HG03097 (cell line): ENCODE data around the gene TLL2.

Source experiments
- ATAC-seq: cut with Tn5 transposase; IDR thresholded peaks from one replicate; pipeline ENCODE4 v1.9.1; 2021; ENCODE audit not compliant: unreplicated experiment, low FRiP score

TLL2 gene

DNA sequence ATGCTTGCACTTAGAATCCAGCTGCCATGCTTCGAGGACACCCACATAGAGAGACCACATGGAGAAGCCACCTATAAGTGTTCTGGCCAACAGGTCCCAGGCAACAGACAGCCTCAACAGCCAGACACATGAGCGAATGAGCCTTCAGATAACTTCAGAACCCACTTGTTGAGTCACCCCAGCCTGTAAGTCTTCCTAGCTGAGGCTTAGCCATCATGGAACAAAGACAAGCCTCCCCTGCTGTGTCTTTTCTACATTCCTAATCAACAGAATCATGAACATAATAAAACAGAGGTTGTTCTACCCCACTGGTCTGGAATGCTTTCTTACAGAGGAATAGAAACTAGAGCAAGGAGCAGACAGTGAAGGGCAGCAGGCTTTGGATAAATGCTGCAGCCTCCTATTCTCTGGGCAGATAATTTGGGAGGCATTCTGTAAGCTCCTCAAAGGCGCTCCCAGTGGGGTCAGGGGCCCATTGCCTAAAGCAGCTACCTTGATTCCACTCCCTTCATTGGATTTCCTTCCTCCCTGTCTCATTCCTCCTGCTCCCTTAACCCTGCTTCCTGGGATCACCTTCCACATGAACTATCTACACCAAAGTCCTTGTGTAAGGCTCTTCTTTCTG is 4.6 kb downstream of the TLL2 start:
- ATAC-seq = no peak

DNA sequence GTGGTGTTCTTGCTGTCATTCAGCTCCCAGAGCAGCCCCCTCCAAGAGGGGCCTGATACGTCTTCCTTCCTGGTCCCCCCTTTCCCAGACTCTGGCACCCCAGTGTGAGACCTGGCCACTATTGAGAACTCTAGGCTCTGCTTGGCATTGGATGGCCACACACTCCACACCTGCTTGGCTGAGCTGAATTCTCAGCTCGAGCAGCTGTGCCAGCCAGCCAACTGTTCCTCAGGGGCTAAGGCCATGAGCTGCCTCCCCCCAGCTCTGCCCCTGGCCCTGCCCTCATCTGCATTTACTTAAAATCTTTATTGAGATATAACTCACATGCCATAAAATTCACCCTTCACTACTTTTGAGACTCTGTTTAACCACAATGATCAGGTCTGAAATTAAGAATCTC is 6.7 kb downstream of the TLL2 start:
- ATAC-seq = no peak

DNA sequence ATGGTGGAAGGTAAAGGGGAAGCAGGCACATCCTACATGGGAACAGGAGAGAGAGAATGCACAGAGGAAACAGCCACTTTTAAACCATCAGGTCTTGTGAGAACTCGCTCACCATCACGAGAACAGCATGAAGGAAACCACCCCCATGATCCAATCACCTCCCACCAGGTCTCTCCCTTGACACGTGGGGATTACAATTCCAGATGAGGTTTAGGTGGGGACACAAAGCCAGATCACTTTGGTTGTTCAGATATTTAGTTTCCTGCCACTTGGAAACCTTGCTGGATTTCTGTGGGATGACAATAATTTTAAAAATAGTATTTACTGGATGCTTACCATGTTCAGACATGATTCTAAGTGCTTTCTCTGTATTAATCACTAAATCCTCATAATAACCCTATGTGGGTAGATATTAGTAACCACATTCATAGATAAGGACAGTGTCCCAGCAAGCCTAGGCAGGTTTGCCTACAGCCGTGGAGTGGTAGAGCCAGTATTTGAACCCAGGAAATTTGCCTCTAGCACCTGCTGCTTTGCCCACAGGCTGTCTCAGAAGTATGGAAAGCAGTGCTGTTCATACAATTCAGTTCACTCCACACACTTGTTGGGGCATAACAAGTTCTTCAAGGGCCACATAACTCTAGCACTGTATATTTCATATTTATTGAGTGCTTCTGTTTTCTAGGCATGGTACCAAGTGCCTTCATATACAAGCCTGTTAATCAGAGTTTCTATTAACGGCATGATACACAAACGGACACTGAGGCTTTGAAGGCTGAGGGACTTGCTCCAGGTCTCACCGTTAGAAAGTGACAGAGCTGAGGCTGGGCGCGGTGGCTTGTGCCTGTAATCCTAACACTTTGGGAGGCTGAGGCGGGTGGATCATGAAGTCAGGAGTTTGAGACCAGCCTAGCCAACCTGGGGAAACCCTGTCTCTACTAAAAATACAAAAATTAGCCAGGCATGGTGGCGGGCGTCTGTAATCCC is 8.3 kb downstream of the TLL2 start:
- ATAC-seq = no peak

DNA sequence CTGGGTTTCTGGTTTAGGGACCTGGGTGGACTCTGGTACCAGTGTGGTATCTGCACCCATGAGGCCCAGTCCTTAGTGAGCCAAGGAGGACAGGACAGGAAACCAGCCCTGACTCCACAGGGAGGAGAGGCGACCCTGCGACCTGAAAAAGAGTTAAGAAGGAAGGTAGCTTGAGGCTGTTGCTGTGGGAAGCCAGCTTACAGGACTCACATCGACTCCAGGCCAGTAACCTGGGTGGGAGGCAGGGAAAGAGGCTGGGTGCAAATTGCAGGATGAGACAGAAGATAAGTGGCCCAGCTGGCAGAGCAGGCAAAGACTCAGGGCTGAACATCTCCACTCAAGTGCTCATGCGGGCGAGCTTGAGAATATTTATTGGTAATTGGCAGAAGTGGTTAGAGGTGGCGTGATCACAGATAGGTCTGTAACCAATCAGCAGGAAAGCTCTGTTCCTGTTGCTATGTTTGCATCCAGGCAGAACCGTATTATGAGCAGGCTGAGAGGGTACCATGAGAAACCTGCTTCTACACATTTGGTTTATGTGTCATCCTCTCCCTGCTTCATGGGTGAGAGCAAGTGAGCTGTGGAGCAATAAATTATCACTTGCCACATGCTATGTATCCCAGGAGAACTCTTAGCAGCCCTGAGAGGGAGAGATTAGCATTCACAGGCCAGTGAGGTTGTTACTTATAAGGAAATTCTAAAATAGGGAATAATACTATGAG is 11.0 kb downstream of the TLL2 start:
- no peak for ATAC-seq

DNA sequence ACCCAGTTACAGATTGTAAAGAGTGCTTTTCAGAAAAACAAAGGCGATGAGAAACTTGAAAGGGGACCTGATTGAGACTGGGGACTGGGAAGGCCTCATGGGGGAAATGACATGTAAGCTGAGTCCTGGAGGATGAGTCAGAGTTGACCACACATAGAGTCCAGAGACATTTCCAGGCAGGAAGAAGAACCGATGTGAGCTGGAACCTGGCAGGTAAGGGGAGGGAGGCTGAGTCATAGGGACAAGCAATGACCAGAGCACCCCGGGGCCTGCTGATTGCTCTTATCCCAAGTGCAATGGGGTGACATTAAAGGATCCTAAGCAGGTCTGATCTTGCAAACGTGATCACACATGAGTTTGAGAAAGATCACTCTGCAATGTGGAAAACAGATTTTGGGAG is 11.7 kb downstream of the TLL2 start:
- no peak for ATAC-seq

DNA sequence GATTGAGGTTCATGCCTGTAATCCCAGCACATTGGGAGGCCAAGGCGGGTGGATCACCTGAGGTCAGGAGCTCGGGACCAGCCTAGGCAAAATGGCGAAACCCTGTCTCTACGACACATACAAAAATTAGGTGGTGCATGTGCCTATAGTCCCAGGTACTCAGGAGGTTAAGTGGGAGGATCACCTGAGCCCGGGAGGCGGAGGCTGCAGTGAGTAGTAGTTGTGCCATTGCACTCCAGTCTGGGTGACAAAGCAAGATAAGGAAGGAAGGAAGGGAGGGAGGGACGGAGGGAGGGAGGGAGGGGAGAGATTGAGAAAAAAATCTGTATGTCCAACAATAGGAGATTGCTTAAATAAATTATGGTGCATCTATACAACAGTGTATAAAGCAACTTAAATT is 13.2 kb downstream of the TLL2 start:
- ATAC-seq = no peak

DNA sequence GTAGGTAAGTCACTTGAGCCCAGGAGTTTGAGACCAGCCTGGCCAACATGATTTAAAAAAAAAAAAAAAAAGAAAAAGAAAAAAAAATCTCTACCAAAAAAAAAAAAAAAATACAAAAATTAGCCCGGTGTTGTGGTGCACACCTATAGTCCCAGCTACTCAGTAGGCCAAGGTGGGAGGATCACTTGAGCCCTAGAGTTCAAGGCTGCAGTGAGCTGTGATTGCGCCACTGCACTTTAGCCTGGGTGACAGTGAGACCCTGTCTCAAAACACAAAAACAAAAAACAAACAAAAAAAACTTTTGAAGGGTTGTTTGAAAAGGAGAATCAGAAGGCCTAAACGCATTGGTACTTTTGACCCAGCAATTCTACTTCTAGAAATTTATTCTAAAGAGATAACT is 13.7 kb downstream of the TLL2 start:
- no peak for ATAC-seq

DNA sequence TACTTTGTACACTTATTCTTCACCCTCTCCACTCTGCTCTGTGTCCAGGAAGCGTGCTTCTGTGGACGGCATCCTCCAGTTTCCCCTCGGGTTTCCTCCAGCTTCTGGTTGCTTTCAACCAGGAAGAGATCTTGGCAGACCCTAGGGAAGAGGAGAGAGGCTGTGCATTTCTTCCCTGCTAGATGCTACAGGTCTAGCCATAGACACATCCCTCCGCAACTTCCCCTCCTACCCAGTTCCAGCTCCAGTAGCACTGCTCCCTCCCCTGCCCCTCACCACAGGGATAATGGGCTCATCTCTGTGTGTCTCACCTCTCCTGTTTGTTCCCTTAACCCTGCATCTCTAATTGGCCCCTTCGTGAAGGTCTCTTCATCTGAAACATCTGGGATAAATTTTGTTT is 16.3 kb downstream of the TLL2 start:
- ATAC-seq = no peak

DNA sequence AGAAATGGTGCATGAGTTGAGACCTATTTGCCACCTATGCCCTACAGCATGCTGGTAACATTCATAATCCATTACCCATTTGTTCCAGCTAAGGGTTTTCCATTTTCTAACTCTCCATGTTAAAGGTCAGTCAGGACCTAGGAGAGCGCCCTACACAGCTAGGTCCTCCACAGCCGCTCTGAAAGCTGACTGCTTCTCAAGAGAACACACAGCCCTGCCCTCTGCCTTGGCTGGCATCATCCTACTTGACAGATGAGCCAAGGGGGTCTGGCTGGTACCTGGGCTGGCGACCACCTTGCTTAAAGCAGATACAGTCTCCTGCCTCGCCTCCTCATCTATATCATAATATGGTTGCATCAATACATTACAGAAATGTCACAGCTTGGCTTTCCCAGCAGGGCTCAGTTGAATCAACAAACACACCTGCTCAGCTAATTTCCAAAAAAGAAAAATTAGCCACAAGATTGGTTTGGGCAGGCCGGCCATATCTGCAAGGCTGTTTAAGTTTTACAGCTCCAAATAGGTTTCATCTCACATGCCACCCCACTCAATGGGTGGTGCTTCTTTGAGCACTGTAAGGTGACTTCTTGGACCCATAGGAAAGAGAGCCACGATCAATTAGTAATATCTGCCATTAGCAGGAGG is 17.3 kb downstream of the TLL2 start:
- ATAC-seq = no peak

DNA sequence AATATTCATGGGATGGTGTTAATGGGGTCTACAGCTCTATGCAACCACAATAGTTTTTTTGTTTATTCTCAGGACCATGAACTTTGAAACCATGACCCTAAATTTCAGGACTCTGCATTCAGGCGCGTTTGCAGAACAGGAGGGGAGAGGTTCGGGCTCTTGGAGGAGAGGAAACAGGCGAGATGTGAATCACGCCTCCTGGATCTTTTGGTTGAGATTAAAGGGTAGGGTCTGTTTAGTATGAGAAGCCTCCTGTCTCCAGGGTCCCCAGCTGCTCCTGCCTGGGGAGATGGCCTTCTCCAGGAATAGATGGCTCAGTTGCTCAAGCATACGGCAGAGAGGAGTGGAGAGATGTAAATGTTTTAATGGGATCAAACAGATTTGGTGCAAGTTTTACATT is 18.2 kb downstream of the TLL2 start:
- no peak for ATAC-seq

DNA sequence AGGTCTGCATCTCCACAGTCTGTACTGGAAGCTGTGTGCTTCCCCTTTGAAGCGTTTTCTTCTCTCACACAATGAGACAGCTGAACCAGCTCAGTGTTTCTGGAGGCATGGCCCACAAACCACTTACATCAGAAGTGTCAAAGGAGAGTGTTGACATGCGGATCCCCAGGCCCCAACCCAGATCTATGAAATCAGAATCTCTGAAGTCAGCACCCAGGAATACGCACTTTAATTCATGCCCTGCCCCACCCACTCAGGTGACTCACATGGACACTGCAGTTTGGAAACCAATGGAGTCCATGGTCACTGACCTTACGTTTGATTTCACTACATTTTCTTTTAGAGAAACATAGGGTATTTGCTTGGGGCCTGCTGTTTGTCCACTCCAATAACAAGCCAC is 19.0 kb downstream of the TLL2 start:
- no peak for ATAC-seq

DNA sequence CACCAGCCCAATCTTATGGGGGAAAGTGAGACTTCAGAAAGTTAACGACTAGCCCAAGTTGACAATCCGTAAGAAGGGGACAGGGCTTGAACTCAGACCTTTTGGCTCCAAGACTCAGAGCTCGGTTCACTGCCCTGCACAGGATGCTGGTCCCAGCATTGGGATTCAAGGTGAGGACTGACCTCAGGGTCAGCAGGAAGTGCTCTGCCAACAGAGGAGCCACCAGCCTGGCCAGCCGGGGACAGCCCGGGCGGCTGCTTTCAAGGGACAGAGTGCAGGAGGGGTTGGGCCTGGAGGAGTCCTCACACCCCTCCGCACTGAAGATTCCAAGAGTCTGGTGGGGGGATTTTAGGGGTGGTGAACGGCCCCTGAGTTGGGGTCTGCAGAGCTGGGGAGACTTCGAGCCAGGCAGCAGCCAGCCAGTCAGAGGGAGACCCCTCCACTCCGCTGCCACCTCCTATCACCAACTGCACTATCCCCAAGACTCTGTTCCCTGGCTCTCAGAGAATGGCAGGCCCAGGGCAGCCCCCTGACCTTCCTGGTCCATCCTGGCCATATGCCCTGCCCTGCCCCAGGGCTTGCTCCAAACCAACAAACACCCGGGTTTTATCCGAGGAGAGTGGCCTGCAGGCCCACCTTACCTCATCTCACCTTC is 19.7 kb downstream of the TLL2 start:
- no peak for ATAC-seq

DNA sequence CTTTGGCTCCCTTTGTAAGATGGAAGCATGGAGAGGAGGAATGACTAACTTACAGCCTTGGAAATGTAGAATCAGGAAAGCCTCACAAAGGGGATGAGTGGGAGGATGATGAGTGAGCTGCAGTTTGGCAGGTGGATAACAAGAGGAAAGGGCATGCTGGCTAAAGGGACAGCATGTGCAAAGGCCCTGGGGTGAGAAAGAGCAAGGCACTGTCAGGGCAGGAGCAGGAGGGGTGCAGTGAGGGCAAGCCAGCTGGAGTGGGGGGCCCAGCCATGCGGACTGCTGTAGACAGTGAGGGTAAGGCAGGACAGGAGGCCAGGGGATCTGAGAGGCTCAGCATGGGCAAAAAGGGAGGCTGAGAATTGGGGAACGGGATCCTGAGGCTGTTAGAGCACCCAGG is 20.5 kb downstream of the TLL2 start:
- no peak for ATAC-seq

DNA sequence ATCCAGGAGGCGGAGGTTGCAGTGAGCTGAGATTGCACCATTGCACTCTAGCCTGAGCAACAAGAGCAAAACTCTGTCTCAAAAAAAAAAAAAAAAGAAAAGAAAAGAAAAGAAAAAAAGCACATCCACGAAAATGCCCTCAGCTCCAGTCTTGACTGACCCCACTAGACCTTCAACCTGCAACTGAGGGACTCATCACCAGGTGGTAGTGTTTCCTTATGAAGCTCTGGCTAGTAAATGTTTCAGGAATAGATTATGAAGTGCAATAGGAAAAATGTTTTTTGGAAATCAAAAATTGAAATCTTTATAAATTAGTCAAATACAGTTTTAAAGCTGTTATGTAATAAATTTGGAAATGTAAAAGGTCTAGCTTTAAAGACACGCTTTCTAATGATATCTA is 22.4 kb downstream of the TLL2 start:
- no peak for ATAC-seq

DNA sequence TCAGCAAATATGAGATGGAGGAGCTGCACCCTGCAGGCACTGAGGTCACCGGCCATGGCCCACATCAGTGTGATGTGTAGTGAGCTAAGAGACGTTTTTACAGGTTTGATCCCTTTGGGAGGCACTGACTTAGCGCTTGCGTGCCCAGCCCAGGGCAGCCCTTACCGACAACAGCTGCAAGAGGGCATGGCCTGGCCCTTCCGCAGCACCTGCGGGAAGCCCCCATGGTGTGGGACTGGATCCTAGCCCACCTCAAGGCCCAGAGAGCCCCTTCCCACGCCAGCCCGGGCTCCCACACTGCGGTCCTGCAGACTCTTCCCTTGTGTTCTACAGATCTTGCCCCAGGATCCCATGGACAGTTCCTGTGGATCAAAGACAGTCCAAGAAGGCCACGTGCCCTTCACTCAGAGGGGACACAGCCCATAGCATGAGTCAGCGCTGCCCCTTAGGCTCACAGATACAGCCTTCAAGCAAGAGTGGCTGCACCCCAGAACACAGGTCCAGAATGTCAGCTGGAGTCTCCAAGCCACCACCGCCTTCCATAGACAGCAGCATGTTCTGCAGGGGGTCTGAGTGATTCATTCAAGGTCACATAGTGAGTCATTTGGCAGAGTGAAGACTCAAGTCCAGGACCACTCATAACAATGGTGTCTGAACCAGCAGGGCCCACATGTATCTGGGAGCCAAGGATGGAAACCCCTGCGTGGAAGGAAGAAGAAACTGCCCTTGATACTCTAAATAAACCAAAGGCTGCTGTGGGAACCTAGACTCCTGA is 25.4 kb downstream of the TLL2 start:
- no peak for ATAC-seq

DNA sequence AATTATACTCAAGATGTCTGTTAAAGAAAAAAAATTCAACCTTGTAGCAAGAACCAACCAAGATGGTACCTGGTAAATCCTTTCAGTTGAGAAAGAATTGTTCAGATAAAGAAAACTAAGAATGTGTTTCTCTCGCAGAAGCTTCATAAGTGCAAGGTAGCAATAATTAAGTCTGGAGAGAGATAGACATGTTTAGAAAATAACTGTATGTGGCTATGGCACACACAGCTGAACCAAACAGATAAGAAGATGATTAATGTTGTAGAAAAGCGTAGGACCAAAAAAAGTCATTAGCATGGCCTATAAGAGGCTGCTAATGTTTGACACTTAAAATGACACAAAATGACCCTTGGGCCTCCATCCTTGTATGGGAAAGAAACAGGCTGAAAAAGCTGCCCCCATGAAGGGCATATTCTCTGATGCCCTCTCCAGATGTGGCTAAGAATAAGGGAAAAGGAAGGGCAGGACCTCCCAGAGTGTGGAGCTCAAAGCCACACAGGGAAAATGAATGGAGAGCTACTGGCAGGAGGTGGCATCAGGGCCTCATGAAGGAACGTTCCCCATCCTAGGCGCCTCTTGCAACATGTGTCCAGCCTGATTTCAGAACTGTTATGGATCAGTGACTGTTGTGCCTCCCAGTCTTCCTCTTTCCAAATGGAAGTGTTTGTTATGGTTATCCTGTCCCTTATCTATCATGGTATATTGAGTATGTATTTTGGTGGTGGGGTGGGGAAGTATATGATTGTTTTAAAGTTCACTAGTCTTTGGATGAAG is 30.7 kb downstream of the TLL2 start:
- ATAC-seq = no peak

DNA sequence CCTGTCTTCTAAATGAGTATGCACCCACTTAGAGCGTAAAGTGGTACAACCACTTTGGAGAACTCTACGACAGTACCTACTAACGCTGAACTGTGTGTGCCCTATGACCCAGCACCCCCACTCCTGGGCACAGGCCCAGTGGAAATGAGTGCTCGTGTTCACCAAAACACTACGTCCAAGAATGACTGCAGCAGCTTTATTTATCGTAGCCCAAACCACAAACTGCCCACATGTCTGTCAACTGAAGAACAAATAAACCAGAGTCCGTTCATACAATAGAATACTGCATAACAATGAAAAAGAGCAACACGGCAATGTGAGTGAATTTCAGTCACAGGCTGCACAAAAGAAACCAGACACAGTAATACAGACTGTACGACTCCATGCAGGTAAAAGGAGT is 35.4 kb downstream of the TLL2 start:
- no peak for ATAC-seq

DNA sequence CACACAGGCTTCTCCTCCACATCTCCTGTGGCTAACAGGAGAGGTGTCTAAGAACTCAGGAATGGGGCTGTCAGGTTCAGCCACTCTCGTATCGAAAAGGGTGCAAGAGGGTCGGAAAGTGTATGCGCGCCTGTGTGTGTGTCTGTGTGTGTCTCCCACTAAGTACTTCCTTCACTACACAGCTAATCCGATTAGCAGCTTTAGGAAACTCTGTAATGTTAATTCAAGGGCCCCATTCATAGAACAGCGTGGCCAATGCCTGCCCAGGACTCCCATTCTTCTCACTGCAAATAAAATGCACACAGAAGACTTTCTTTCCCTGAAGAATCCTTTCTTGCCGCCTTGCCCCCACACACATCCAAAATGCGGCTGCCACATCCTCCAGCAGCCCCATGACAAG is 39.9 kb downstream of the TLL2 start:
- no peak for ATAC-seq

DNA sequence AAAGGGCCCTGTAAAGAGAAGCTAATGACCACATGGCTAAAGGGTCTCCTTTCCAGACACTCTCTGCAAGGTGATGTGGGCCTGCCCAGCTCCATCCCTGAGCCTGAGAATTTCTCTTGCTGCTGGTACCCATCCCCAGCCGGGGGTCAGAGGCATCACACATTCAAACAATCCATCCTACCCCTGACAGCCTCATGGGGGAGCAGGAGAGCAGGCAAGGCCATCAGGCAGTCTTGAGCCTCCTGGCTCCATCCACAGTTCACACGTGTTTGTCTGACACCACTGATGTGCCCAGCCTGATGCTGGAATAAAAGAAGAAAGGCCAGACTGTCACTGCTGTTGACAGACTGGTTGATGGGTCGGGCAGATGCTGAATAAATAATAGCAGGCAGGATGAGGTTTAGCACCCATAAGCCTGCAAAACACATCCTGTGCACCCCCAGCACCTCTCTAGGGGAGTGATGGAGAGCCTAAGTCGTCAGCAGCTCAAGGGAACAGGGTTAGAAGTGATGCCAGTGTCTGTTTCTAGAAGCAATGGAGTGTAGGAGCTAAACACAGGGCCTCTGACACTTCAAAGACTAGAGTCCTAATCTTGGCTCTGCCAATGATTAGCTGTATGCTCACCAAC is 43.5 kb downstream of the TLL2 start:
- ATAC-seq = no peak
